ENCODE data around the gene CACHD1.
"Not testable (repeated sequence)": the region's sequence is repeated elsewhere in the genome, so short reads cannot be mapped to it uniquely, and the experiment has no call there.

Gene CACHD1

GRCh38 chr1:64493831-64494230 is 23.9 kb downstream of the CACHD1 start:
- FAIRE-seq (no peak), DNase-seq (ENCODE audit: extremely low spot score, insufficient read length, low read depth) (no peak)

- FAIRE-seq (no peak), DNase-seq (ENCODE audit: extremely low spot score, insufficient read length, low read depth) (no peak)
These were observed 24.7 kb downstream of the CACHD1 start for GRCh38 chr1:64494659-64495058.

GRCh38 chr1:64495878-64496277 is 25.9 kb downstream of the CACHD1 start:
- no peak for DNase-seq (ENCODE audit: extremely low spot score, insufficient read length, low read depth)
- no peak for FAIRE-seq

GRCh38 chr1:64496606-64497005 is 26.7 kb downstream of the CACHD1 start:
- DNase-seq (ENCODE audit: extremely low spot score, insufficient read length, low read depth) (no peak), FAIRE-seq (no peak)

GRCh38 chr1:64497088-64497883 is 27.4 kb downstream of the CACHD1 start:
- DNase-seq (ENCODE audit: extremely low spot score, insufficient read length, low read depth) (no peak), FAIRE-seq (no peak)

- FAIRE-seq (no peak), DNase-seq (ENCODE audit: extremely low spot score, insufficient read length, low read depth) (no peak)
These were observed 28.4 kb downstream of the CACHD1 start for GRCh38 chr1:64498325-64498724.

- no peak for DNase-seq (ENCODE audit: extremely low spot score, insufficient read length, low read depth)
- FAIRE-seq, result no peak
These were observed 29.1 kb downstream of the CACHD1 start for GRCh38 chr1:64499011-64499410.

GRCh38 chr1:64499966-64500365 is 30.0 kb downstream of the CACHD1 start:
- FAIRE-seq (no peak), DNase-seq (ENCODE audit: extremely low spot score, insufficient read length, low read depth) (no peak)

GRCh38 chr1:64502083-64502482 is 32.2 kb downstream of the CACHD1 start:
- DNase-seq (ENCODE audit: extremely low spot score, insufficient read length, low read depth) (no peak), FAIRE-seq (no peak)

GRCh38 chr1:64502931-64503330 is 33.0 kb downstream of the CACHD1 start:
- FAIRE-seq, result no peak
- DNase-seq (ENCODE audit: extremely low spot score, insufficient read length, low read depth), result no peak

GRCh38 chr1:64505232-64505943 is 35.5 kb downstream of the CACHD1 start:
- DNase-seq (ENCODE audit: extremely low spot score, insufficient read length, low read depth), result no peak
- FAIRE-seq, result no peak

- DNase-seq (ENCODE audit: extremely low spot score, insufficient read length, low read depth), result no peak
- FAIRE-seq, result no peak
These were observed 36.2 kb downstream of the CACHD1 start for GRCh38 chr1:64505944-64506655.

GRCh38 chr1:64508629-64509028 is 38.7 kb downstream of the CACHD1 start:
- FAIRE-seq (no peak), DNase-seq (ENCODE audit: extremely low spot score, insufficient read length, low read depth) (no peak)

- DNase-seq (ENCODE audit: extremely low spot score, insufficient read length, low read depth) (no peak), FAIRE-seq (no peak)
These were observed 41.1 kb downstream of the CACHD1 start for GRCh38 chr1:64511044-64511443.

GRCh38 chr1:64512206-64512605 is 42.3 kb downstream of the CACHD1 start:
- not testable (repeated sequence) for DNase-seq (ENCODE audit: extremely low spot score, insufficient read length, low read depth); FAIRE-seq

GRCh38 chr1:64513545-64513944 is 43.6 kb downstream of the CACHD1 start:
- no peak for DNase-seq (ENCODE audit: extremely low spot score, insufficient read length, low read depth)
- FAIRE-seq, result no peak

GRCh38 chr1:64514197-64514765 is 44.4 kb downstream of the CACHD1 start:
- FAIRE-seq (no peak), DNase-seq (ENCODE audit: extremely low spot score, insufficient read length, low read depth) (no peak)

- FAIRE-seq (no peak), DNase-seq (ENCODE audit: extremely low spot score, insufficient read length, low read depth) (no peak)
These were observed 45.5 kb downstream of the CACHD1 start for GRCh38 chr1:64515427-64515826.

- no peak for FAIRE-seq
- no peak for DNase-seq (ENCODE audit: extremely low spot score, insufficient read length, low read depth)
These were observed 46.4 kb downstream of the CACHD1 start for GRCh38 chr1:64516301-64516700.

GRCh38 chr1:64516803-64517568 is 47.1 kb downstream of the CACHD1 start:
- DNase-seq (ENCODE audit: extremely low spot score, insufficient read length, low read depth), result no peak
- FAIRE-seq, result no peak
